CD8-positive, alpha-beta memory T cell (primary cell): ENCODE measurements around the gene F8. TPM values are rescaled to one million over a fixed set of nuclear protein-coding genes. Genes with fewer than 3 reads are reported as not detected.

ENCODE experiments used
- CTCF ChIA-PET: fragments of 350-600 bp; sonication (Branson Sonifier 250); formaldehyde crosslinking; loops from one replicate; lab custom pipeline; 2021; ENCODE audit warnings: antibody characterized with exemption; lab: Charles Lee
- POLR2A ChIA-PET: fragments of 350-600 bp; sonication (Branson Sonifier 250); formaldehyde crosslinking; loops from one replicate; lab custom pipeline; 2021; ENCODE audit warnings: antibody characterized with exemption; lab: Charles Lee
- DNase-seq, 5 donors: peaks; one replicate each; pipeline versions ENCODE4 v3.0.0 to v3.0.0-alpha.2; 2020 to 2022; ENCODE audit warnings: mixed read lengths in 1 of 5
- H3K27ac ChIP-seq: one replicate; pipeline ENCODE4 v1.7.0; 2013; ENCODE audit warnings: low read depth, mild to moderate bottlenecking, low read length, moderate library complexity
- H3K27me3 ChIP-seq: 2 replicates; pipeline ENCODE4 v1.7.0; 2013; ENCODE audit warnings: low read length, mild to moderate bottlenecking; ENCODE audit not compliant: insufficient read depth, poor library complexity, severe bottlenecking
- H3K36me3 ChIP-seq: 2 replicates; pipeline ENCODE4 v1.7.0; 2013; ENCODE audit warnings: mild to moderate bottlenecking, low read length, moderate library complexity; ENCODE audit not compliant: insufficient read depth
- H3K4me1 ChIP-seq: 2 replicates; pipeline ENCODE4 v1.7.0; 2013; ENCODE audit warnings: mild to moderate bottlenecking, low read length, moderate library complexity; ENCODE audit not compliant: insufficient read depth
- H3K4me3 ChIP-seq: 2 replicates; pipeline ENCODE4 v1.7.0; 2013; ENCODE audit warnings: mild to moderate bottlenecking, low read length
- H3K9me3 ChIP-seq: 2 replicates; pipeline ENCODE4 v1.7.0; 2013; ENCODE audit warnings: mild to moderate bottlenecking, low read length
- H3K27ac Mint-ChIP-seq, 8 donors: one replicate each; pipeline ENCODE4 v1.8.0; 2020 to 2021; ENCODE audit warnings: mixed read lengths in 8 of 8, mild to moderate bottlenecking in 6 of 8, inconsistent platforms in 3 of 8, moderate library complexity in 3 of 8
- H3K27me3 Mint-ChIP-seq, 2 donors: one replicate each; pipeline ENCODE4 v1.8.0; 2020 to 2021; ENCODE audit warnings: mixed read lengths in 2 of 2, mild to moderate bottlenecking in 1 of 2, moderate library complexity in 1 of 2
- H3K36me3 Mint-ChIP-seq, 3 donors: one replicate each; pipeline ENCODE4 v1.8.0; 2020 to 2021; ENCODE audit warnings: mixed read lengths in 3 of 3, inconsistent platforms in 1 of 3, mild to moderate bottlenecking in 1 of 3
- H3K4me1 Mint-ChIP-seq, 3 donors: one replicate each; pipeline ENCODE4 v1.8.0; 2020 to 2021; ENCODE audit warnings: mixed read lengths in 3 of 3, inconsistent platforms in 1 of 3, mild to moderate bottlenecking in 1 of 3
- H3K4me3 Mint-ChIP-seq, 7 donors: one replicate each; pipeline ENCODE4 v1.8.0; 2020 to 2021; ENCODE audit warnings: mixed read lengths in 7 of 7, mild to moderate bottlenecking in 6 of 7, moderate library complexity in 4 of 7, inconsistent platforms in 2 of 7
- H3K9me3 Mint-ChIP-seq, 5 donors: one replicate each; pipeline ENCODE4 v1.8.0; 2020 to 2022; ENCODE audit warnings: mixed read lengths in 5 of 5, mild to moderate bottlenecking in 3 of 5, moderate library complexity in 2 of 5, inconsistent platforms in 1 of 5
- polyA plus RNA-seq: library from polyadenylated mRNA; unstranded; fragments of 300-500 nt; fragmentation: Illumina TruSeq; gene quantifications from one replicate; pipeline ENCODE4 v1.2.3, GENCODE V29; 2021
- total RNA-seq, 2 experiments: library from RNA; stranded (reverse); gene quantifications; one replicate each; pipeline ENCODE4 v1.2.3, GENCODE V29; 2021

F8 gene
- total and polyA plus RNA-seq, 3 experiments from 2014 or later = 10.8 to 15.2 (median 11.9) TPM

DNA sequence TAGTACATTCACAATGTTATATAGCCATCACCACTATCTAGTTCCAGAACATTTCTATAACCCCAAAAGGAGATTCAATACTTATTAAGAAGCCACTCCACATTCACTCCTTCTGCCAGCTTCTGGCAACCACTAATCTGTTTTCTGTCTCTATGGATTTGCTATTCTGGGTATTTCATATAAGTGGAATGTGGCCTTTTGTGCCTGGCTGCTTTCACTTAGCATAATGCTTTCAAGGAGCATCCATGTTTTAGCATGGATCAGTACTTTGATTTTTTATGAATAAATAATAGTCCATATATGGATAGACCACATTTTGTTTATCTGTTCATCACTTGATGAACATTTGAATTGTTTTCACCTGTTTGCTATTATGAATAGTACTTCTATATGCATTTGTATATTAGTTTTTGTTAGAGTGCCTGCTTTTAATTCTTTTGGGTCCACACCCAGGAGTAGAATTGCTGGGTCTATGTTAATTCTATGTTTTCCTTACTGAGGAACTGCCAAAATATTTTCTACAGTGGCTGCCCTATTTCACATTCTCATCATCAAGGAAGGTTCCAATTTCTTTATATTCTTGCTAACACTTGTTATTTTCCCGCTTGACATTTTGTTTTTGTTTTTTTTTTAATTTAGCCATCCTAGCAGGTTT, 171.4 kb downstream of the F8 start:
- no peak overlapping the region for H3K4me3 Mint-ChIP-seq
- H3K4me1 ChIP-seq = no peaks in the 10 kb centered on the region
- H3K36me3 Mint-ChIP-seq = peaks cover 3 to 13% (median 5%) of the 10 kb centered on the region in 3 donors

DNA sequence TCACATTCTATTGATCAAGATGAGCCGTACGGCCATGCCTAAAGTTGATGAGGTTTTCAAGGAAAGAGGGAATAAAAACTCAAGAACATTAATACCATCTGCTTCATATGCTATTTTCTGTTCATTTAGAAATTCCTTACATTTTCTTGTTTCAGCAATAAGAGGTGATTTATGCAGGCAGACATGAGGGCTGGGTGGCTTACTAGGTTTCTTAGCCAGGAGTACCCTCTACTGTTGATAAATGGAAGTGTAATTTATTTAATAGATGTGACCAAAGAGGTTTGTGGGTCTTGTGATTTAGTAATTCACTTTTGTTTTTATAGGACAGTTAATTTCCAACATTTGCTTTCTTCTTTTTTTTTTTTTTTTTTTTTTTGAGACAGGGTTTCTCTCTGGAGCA, 181.7 kb downstream of the F8 start:
- no peak overlapping the region for H3K27ac ChIP-seq
- no peaks in the 10 kb centered on the region for H3K4me1 ChIP-seq
- Mint-ChIP-seq H3K4me1 (no peaks in the 10 kb centered on the region), H3K4me3 (no peak overlapping the region), H3K36me3 (no peaks in the 10 kb centered on the region), H3K27ac (no peak overlapping the region), H3K27me3 (no peaks in the 10 kb centered on the region), H3K9me3 (no peaks in the 10 kb centered on the region)
- H3K9me3 ChIP-seq = no peaks in the 10 kb centered on the region
- CTCF ChIA-PET = interaction anchor here (1.0 kb wide), 1 partner anchor 92 kb away, joined by 3 read pairs; no protein-coding TSS in a partner anchor
- DNase-seq = peak in 2 of 5 donors; percentile 26 to 32
- H3K36me3 ChIP-seq = no peaks in the 10 kb centered on the region
- POLR2A ChIA-PET = no interaction called here
- H3K4me3 ChIP-seq = no peak overlapping the region
- H3K27me3 ChIP-seq = no peaks in the 10 kb centered on the region

More for the DNA sequence above, 171.4 kb downstream of the F8 start:
- no peak overlapping the region for H3K27ac ChIP-seq
- Mint-ChIP-seq H3K27ac (no peak overlapping the region), H3K9me3 (peaks cover 0 to 3% (median 0%) of the 10 kb centered on the region in 5 donors), H3K27me3 (peaks cover 0 to 6% of the 10 kb centered on the region in 2 donors), H3K4me1 (no peaks in the 10 kb centered on the region)
- H3K9me3 ChIP-seq = no peaks in the 10 kb centered on the region
- ChIA-PET POLR2A (no interaction called here), CTCF (no interaction called here)
- H3K36me3 ChIP-seq = no peaks in the 10 kb centered on the region
- H3K4me3 ChIP-seq = no peak overlapping the region
- no peak for DNase-seq
- H3K27me3 ChIP-seq = no peaks in the 10 kb centered on the region

DNA sequence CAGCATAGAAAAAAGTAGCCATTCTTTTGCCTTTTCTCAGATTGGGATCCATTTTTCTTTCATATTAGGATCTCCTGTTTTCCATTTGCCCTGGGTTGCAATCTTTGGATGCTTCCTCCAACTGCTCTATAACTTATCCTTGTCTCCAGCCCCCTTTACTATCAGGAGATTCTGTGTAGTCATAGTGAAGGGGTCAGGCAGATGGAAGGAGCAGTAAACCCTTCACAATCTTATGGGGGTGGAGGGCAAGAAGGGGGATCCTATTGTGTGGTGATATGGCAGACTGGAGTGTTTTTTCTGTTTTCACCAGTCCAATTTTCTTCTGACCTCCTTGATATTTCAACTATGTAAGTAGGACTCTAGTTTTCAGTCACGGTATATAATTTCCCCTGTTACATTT, 186.4 kb downstream of the F8 start:
- Histone ChIP-seq H3K4me1 (no peaks in the 10 kb centered on the region), H3K9me3 (no peaks in the 10 kb centered on the region), H3K4me3 (no peak overlapping the region), H3K27me3 (no peaks in the 10 kb centered on the region), H3K36me3 (no peaks in the 10 kb centered on the region), H3K27ac (no peak overlapping the region)
- DNase-seq = no peak
- H3K27ac Mint-ChIP-seq = peak overlapping the region in 1 of 8 donors; percentile 62
- POLR2A ChIA-PET = no interaction called here
- no peak overlapping the region for H3K4me3 Mint-ChIP-seq
- H3K27me3 Mint-ChIP-seq = peaks cover 0 to 3% of the 10 kb centered on the region in 2 donors
- CTCF ChIA-PET = no interaction called here
- no peaks in the 10 kb centered on the region for H3K36me3 Mint-ChIP-seq
- no peaks in the 10 kb centered on the region for H3K9me3 Mint-ChIP-seq
- H3K4me1 Mint-ChIP-seq = no peaks in the 10 kb centered on the region

DNA sequence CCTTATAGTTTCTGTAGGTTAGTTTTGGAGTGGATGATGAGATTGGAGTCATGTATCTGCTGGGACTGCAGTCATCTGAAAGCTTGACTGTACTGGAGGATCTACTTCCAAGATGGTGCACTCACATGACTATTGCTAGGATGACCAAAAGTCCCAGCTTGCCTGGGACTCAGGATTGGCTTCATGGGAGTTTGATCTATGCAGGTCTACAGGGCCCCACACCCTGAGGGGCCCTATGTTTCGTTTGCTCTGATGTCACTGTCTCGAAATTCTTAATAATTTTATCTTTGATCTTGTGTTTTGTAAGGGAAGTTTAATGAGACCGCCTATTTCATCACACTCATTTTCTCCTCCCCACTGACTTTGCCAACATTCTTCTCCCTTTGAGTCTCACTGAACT, 188.0 kb downstream of the F8 start, which contains the start of gene SMIM9:
Gene SMIM9 (minus strand): TSS at position 101 of the 400 bp plus-strand sequence. CDS start 3,806 bp downstream, outside the sequence.
- POLR2A ChIA-PET = no interaction called here

DNA sequence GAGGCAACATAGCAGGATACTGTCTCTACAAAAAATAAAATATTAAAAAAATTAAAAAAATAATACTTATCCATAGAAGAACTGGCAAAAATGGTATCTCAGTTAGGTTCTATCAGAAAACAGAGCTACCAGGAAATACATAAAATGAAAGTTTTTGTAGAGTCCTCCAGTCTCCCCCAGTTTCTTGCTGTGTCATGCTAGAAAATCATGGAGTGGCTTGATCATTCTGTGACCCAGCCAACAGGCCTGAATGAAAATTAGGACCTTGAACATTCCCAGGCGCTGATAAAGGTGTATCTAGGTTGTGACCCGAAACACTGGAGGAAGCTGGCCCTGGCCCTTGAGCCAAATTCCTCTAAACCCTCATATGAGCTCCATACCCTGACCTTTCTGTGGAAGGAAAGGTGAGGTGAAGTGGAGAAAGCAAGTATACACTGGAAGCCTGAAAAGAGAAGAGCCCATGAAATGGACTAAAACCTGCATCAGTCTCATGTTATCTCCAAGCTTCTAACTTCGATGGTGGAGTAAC, 188.7 kb downstream of the F8 start:
- Histone ChIP-seq H3K36me3 (no peaks in the 10 kb centered on the region), H3K27me3 (no peaks in the 10 kb centered on the region), H3K4me1 (no peaks in the 10 kb centered on the region), H3K4me3 (no peak overlapping the region), H3K9me3 (no peaks in the 10 kb centered on the region), H3K27ac (no peak overlapping the region)
- POLR2A ChIA-PET = no interaction called here
- Mint-ChIP-seq H3K4me1 (peaks cover 0 to 8% (median 0%) of the 10 kb centered on the region in 3 donors), H3K36me3 (no peaks in the 10 kb centered on the region), H3K9me3 (no peaks in the 10 kb centered on the region), H3K27ac (no peak overlapping the region), H3K27me3 (peaks cover 0 to 3% of the 10 kb centered on the region in 2 donors), H3K4me3 (no peak overlapping the region)
- DNase-seq = no peak
- CTCF ChIA-PET = no interaction called here

More for the DNA sequence above, 188.0 kb downstream of the F8 start, which contains the start of gene SMIM9:
- DNase-seq = no peak
- no peak within 1 kb of the TSS for H3K27ac Mint-ChIP-seq
- CTCF ChIA-PET = no interaction called here
- no peaks in the 10 kb centered on the region for H3K9me3 ChIP-seq
- H3K9me3 Mint-ChIP-seq = no peaks in the 10 kb centered on the region
- H3K27me3 Mint-ChIP-seq = peaks cover 0 to 3% of the 10 kb centered on the region in 2 donors
- H3K27ac ChIP-seq = no peak within 1 kb of the TSS
- no peaks in the 10 kb centered on the region for H3K4me1 ChIP-seq
- H3K4me3 Mint-ChIP-seq = no peak within 1 kb of the TSS
- peaks cover 0 to 5% (median 0%) of the 10 kb centered on the region in 3 donors for H3K4me1 Mint-ChIP-seq
- no peaks in the 10 kb centered on the region for H3K36me3 Mint-ChIP-seq
- H3K27me3 ChIP-seq = no peaks in the 10 kb centered on the region
- no peak within 1 kb of the TSS for H3K4me3 ChIP-seq
- H3K36me3 ChIP-seq = no peaks in the 10 kb centered on the region

DNA sequence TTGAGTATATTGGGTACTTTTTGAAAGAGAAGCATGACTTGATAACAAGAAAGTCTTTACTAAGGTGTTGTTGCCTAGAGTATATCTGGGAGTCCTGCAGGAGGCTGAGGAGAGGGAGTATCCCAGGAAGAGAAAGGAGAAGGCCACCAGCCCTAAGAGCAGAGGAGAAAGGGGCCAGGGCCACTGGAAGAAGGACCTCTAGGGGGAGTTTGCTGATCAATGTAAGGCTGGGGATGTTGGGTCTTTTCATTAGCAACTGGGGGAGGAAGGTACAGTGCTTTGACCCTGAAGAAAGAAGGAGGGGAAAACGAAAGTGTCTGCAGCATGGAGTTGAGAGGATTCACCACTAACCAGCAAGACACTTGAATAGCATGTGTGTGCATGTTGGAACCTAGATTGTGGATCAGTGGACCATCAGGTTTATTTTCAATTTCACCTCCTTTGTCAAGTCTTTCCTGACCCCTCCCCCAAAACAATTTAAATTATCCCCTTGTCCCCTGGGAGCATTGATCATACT, 192.5 kb downstream of the F8 start:
- Mint-ChIP-seq H3K9me3 (peaks cover 0 to 1% (median 0%) of the 10 kb centered on the region in 5 donors), H3K27me3 (peaks cover 0 to 3% of the 10 kb centered on the region in 2 donors), H3K4me1 (peaks cover 0 to 18% (median 6%) of the 10 kb centered on the region in 3 donors), H3K27ac (peak overlapping the region in 3 of 8 donors; percentile 13 to 53 (median 15)), H3K4me3 (no peak overlapping the region), H3K36me3 (no peaks in the 10 kb centered on the region)
- Histone ChIP-seq H3K4me3 (no peak overlapping the region), H3K27ac (no peak overlapping the region), H3K36me3 (no peaks in the 10 kb centered on the region), H3K27me3 (no peaks in the 10 kb centered on the region), H3K4me1 (no peaks in the 10 kb centered on the region), H3K9me3 (no peaks in the 10 kb centered on the region)
- DNase-seq = no peak
- CTCF ChIA-PET = no interaction called here
- POLR2A ChIA-PET = no interaction called here

DNA sequence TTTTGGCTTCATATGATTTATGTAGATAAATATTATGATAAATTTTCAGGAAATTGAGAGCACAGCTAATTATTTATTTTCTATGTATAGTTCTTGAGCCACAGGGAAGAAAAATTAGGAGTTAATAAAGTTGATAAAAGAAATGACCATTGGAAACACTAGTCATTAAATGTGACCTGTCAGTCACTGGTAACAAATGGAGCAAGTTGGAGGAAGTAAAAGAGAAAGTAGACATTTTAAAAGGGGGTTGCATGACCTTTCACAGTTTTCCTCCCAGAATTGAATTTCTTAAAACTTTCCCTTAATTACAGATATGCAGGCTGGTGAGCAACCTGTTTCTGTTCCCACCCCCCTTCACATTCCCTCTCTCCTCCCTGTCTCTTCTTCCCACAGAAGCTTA, 193.4 kb downstream of the F8 start:
- CTCF ChIA-PET = no interaction called here
- Histone ChIP-seq H3K4me1 (no peaks in the 10 kb centered on the region), H3K27me3 (no peaks in the 10 kb centered on the region), H3K27ac (no peak overlapping the region), H3K36me3 (no peaks in the 10 kb centered on the region), H3K4me3 (no peak overlapping the region), H3K9me3 (no peaks in the 10 kb centered on the region)
- H3K27ac Mint-ChIP-seq = peak overlapping the region in 1 of 8 donors; percentile 1
- no peak for DNase-seq
- H3K9me3 Mint-ChIP-seq = peaks cover 0 to 1% (median 0%) of the 10 kb centered on the region in 5 donors
- peaks cover 0 to 2% of the 10 kb centered on the region in 2 donors for H3K27me3 Mint-ChIP-seq
- POLR2A ChIA-PET = no interaction called here
- H3K4me3 Mint-ChIP-seq = no peak overlapping the region
- H3K4me1 Mint-ChIP-seq = peaks cover 0 to 18% (median 6%) of the 10 kb centered on the region in 3 donors
- no peaks in the 10 kb centered on the region for H3K36me3 Mint-ChIP-seq

DNA sequence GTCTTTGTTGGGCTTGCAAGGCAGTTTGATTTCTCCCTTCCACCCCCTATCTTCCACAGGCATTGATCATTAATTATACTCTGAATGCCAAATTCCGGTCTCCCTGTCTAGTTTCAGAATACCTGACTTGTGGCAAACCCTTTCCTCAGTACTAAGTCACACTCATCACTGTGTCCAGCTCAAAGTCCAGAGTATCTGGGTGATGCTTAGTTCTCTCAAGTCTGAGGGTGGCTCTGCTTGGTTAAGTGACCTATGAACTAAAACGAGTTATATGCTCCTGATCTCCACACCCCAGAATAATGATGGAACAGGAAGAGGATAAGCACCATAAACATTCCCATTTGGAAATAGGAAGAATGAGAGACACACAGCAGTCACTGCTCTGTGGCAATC, 194.5 kb downstream of the F8 start:
- ChIA-PET POLR2A (no interaction called here), CTCF (no interaction called here)
- no peak overlapping the region for H3K4me3 Mint-ChIP-seq

More for the DNA sequence above, 194.5 kb downstream of the F8 start:
- H3K36me3 ChIP-seq = no peaks in the 10 kb centered on the region
- Mint-ChIP-seq H3K27me3 (peaks cover 0 to 4% of the 10 kb centered on the region in 2 donors), H3K4me1 (peaks cover 0 to 18% (median 6%) of the 10 kb centered on the region in 3 donors), H3K9me3 (peaks cover 0 to 1% (median 0%) of the 10 kb centered on the region in 5 donors), H3K36me3 (no peaks in the 10 kb centered on the region), H3K27ac (peak overlapping the region in 1 of 8 donors; percentile 74)
- no peak overlapping the region for H3K4me3 ChIP-seq
- H3K9me3 ChIP-seq = no peaks in the 10 kb centered on the region
- H3K4me1 ChIP-seq = no peaks in the 10 kb centered on the region
- H3K27me3 ChIP-seq = no peaks in the 10 kb centered on the region
- no peak for DNase-seq
- no peak overlapping the region for H3K27ac ChIP-seq
